ENCODE results near the gene C1QTNF1. TPM values are rescaled to one million over a fixed set of nuclear protein-coding genes. Genes with fewer than 3 reads are reported as not detected.

Gene C1QTNF1
- total RNA-seq, 2 donors from 2014 or later: 125 to 401 TPM

GRCh38 chr17:79075861-79076406 is 52.0 kb downstream of the C1QTNF1 start:
- H3K36me3 ChIP-seq: peaks cover 36% of the 10 kb centered on the region
- TF ChIP-seq CTCF (IDR thresholded peaks at IDR 0.05): no peak
- H3K4me3 ChIP-seq: peak overlapping the region; percentile 71 to 86
- peak overlapping the region; percentile 86 to 90 for H3K27ac ChIP-seq
- no peak for DNase-seq (ENCODE audit: low spot score)
- H3K4me1 ChIP-seq: peaks cover 0 to 27% of the 10 kb centered on the region in 2 donors
- no peaks in the 10 kb centered on the region for H3K27me3 ChIP-seq
- no peaks in the 10 kb centered on the region for H3K9me3 ChIP-seq

DNA sequence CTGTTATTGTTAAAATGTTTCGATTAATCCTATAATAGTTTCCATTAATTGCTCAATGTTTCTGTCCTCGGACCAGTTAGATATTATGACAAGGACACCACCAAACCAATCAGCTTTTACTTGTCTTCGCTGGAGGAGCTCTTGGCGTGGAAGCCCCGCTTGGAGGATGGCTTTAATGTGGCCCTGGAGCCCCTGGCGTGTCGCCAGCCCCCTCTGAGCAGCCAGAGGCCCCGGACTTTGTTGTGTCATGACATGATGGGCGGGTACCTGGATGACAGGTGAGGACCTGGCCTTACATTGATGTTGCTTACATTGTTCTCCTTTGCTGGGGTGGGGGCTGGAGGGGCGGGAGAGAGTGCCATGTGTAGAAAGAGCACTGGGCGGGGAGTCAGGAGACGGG is 53.6 kb downstream of the C1QTNF1 start:
- no peak for DNase-seq (ENCODE audit: low spot score)

DNA sequence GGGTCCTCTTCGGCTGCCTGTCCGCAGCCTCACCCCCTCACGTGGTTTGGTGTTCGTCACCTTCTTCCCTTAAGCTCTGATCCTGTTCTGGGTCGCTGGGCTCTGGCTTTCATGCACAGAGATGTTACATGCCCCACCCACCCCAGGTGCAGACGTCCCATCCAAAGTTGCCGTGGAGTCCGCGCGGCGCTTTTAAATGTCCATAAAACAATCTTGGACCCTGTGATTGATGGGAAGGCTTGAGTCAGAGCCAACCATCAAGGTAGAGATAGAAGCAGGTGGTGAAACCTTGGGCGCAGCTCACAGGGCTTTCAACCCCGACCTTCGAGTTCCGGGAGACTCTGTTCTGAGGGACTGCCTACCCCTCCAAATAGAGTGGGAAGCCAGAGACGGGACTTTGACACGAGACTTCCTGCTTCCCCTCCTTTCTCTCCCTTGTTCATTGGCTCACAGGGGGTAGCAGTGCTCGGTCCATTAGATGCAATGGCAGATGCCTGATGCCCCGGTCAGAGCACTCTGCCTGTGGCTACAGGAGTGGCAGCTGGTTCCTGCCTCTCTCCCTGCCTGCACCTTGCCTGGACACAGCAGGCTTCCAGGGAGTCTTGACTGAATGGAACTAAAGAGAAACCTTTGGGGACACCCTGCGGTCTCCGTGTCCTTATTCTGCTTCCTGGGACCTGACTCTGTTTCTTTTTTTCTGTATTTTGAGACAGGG is 54.7 kb downstream of the C1QTNF1 start:
- H3K27ac ChIP-seq: no peak overlapping the region
- H3K4me1 ChIP-seq: peaks cover 0 to 33% of the 10 kb centered on the region in 2 donors
- H3K9me3 ChIP-seq: no peaks in the 10 kb centered on the region
- H3K4me3 ChIP-seq: no peak overlapping the region
- TF ChIP-seq CTCF (IDR thresholded peaks at IDR 0.05): no peak
- H3K36me3 ChIP-seq: peaks cover 59% of the 10 kb centered on the region
- DNase-seq (ENCODE audit: low spot score): no peak
- no peaks in the 10 kb centered on the region for H3K27me3 ChIP-seq

More for the DNA sequence above, 53.6 kb downstream of the C1QTNF1 start:
- no peaks in the 10 kb centered on the region for H3K9me3 ChIP-seq
- no peaks in the 10 kb centered on the region for H3K27me3 ChIP-seq
- H3K36me3 ChIP-seq: peaks cover 51% of the 10 kb centered on the region
- H3K4me3 ChIP-seq: no peak overlapping the region
- H3K27ac ChIP-seq: no peak overlapping the region
- no peak for TF ChIP-seq CTCF (IDR thresholded peaks at IDR 0.05)
- H3K4me1 ChIP-seq: peaks cover 0 to 32% of the 10 kb centered on the region in 2 donors

DNA sequence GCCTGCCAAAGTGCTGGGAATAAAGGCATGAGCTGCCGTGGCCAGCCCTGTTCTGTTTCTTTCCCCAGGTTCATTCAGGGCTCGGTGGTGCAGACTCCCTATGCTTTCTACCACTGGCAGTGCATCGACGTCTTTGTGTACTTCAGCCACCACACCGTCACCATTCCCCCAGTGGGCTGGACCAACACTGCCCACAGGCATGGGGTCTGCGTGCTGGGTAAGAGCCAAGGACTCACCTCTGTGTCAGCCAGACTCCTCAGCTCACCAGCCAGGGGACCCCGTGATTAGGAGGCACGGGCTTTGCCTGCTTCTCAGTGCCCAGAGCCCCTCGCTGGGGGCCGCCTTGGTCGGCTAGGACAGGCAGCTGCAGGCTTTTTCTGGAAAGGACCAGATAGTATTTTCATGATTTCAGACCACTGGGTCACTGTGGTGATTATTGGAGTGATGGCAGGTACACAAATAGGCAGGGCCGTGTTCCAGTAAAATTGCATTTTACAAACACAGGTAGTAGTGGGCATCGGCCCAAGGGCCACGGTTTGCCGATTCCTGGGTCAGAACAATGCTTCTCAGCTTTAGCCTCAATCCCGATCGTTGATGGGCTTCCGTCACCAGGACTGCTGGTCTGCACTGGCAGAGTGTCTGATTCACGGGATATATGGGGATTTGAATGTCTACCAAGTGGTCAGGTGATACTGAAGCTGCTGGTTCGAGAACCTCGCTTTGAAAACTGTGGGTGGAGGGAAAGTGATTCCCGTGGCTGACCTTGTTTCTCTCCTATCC is 55.6 kb downstream of the C1QTNF1 start:
- no peak for TF ChIP-seq CTCF (IDR thresholded peaks at IDR 0.05)

GRCh38 chr17:79080349-79080748 is 56.4 kb downstream of the C1QTNF1 start:
- Histone ChIP-seq H3K4me3 (no peak overlapping the region), H3K36me3 (peaks cover 76% of the 10 kb centered on the region), H3K9me3 (no peaks in the 10 kb centered on the region), H3K27ac (no peak overlapping the region), H3K27me3 (no peaks in the 10 kb centered on the region), H3K4me1 (peaks cover 0 to 23% of the 10 kb centered on the region in 2 donors)
- TF ChIP-seq CTCF (IDR thresholded peaks at IDR 0.05): no peak
- DNase-seq (ENCODE audit: low spot score): no peak

More for the DNA sequence above, 55.6 kb downstream of the C1QTNF1 start:
- Histone ChIP-seq H3K27ac (no peak overlapping the region), H3K4me3 (no peak overlapping the region), H3K27me3 (no peaks in the 10 kb centered on the region), H3K36me3 (peaks cover 69% of the 10 kb centered on the region), H3K4me1 (peaks cover 0 to 25% of the 10 kb centered on the region in 2 donors), H3K9me3 (no peaks in the 10 kb centered on the region)
- no peak for DNase-seq (ENCODE audit: low spot score)

All from right atrium auricular region (tissue), 2 donors.